Uterus (tissue), 2 donors: ENCODE data around the gene CYB5R3.

Source experiments
- POLR2A ChIP-seq, 2 donors: fragments of 450-650 bp; IDR thresholded peaks; one replicate each; pipeline ENCODE4 v1.6.1; 2016; ENCODE audit warnings: antibody characterized with exemption in 2 of 2, mild to moderate bottlenecking in 1 of 2, moderate library complexity in 1 of 2
- TF ChIP-seq, protein P1 (sequence below), 4 experiments: fragments of 200-600 bp in 2 of 4; fragments of 450-650 bp in 2 of 4; sonication (generic) in 2 of 4; IDR thresholded peaks; one replicate each; pipeline ENCODE4 v1.5.1; 2016 to 2019; ENCODE audit warnings: antibody characterized with exemption in 4 of 4, mild to moderate bottlenecking in 2 of 4, moderate library complexity in 1 of 4

DNA sequence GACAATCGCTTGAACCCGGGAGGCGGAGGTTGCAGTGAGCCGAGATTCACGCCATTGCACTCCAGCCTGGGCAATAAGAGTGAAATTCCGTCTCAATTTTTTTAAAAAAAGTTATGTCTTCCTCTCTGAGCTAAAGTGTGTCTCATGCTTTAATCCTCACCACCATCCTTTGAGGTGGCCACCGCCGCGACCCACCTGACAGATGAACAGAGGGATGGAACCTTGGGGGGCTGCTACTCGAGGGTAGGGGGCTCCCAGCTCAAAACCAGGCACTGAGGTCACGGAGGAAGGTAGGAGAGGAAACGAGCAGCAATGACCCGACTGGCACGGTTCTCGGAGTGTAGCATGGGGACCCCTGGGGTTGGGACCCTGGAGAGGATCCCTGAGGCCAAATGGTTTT lies 23.8 kb downstream of the CYB5R3 start:
- TF ChIP-seq, protein P1, sequence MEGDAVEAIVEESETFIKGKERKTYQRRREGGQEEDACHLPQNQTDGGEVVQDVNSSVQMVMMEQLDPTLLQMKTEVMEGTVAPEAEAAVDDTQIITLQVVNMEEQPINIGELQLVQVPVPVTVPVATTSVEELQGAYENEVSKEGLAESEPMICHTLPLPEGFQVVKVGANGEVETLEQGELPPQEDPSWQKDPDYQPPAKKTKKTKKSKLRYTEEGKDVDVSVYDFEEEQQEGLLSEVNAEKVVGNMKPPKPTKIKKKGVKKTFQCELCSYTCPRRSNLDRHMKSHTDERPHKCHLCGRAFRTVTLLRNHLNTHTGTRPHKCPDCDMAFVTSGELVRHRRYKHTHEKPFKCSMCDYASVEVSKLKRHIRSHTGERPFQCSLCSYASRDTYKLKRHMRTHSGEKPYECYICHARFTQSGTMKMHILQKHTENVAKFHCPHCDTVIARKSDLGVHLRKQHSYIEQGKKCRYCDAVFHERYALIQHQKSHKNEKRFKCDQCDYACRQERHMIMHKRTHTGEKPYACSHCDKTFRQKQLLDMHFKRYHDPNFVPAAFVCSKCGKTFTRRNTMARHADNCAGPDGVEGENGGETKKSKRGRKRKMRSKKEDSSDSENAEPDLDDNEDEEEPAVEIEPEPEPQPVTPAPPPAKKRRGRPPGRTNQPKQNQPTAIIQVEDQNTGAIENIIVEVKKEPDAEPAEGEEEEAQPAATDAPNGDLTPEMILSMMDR (IDR thresholded peaks at IDR 0.05) = no peak
- no peak for TF ChIP-seq POLR2A (IDR thresholded peaks at IDR 0.05)
